Astrocyte of the spinal cord (primary cell): ENCODE measurements around the gene PIERCE2.

ENCODE experiments used
- DNase-seq: peaks from one replicate; pipeline ENCODE4 v3.0.0; 2011; ENCODE audit warnings: low read depth, low spot score
- H3K4me3 ChIP-seq: 2 replicates; pipeline ENCODE4 v1.5.1; 2011; ENCODE audit warnings: low read depth, mild to moderate bottlenecking, low read length, moderate library complexity
- CTCF ChIP-seq: IDR thresholded peaks from 2 replicates; pipeline ENCODE4 v1.5.1; 2012; ENCODE audit warnings: low read depth, mild to moderate bottlenecking, low read length, inconsistent platforms
- in situ Hi-C: cut with HindIII; loops from 2 replicates; pipeline ENCODE4 v1.10.0; 2017; ENCODE audit warnings: low sequenced_read_pairs

The PIERCE2 gene

GRCh38 chr15:55408012-55408928 is at the start of gene PIERCE2, which contains the start of gene CCPG1:
Gene PIERCE2 (plus strand): TSS chr15:55408495. CDS start chr15:55408769, 274 bp downstream.
Gene CCPG1 (minus strand): TSS chr15:55408359. CDS start chr15:55389424, 18,935 bp downstream.
- DNase-seq = peak; percentile 98
- TF ChIP-seq CTCF = peak; percentile 61
- peak within 1 kb of the TSS; percentile 86 for H3K4me3 ChIP-seq
- in situ Hi-C loops = no loop called here

- no peak overlapping the region for H3K4me3 ChIP-seq
- no peak for TF ChIP-seq CTCF
- in situ Hi-C loops = no loop called here
- no peak for DNase-seq
Measured at GRCh38 chr15:55360256-55360655, 48.0 kb upstream of the PIERCE2 start.

GRCh38 chr15:55361048-55361447 is 47.2 kb upstream of the PIERCE2 start:
- no peak for TF ChIP-seq CTCF
- no peak for DNase-seq

GRCh38 chr15:55362641-55363040 is 45.7 kb upstream of the PIERCE2 start:
- in situ Hi-C loops = no loop called here
- no peak for TF ChIP-seq CTCF
- H3K4me3 ChIP-seq = no peak overlapping the region
- no peak for DNase-seq

More at GRCh38 chr15:55361048-55361447, 47.2 kb upstream of the PIERCE2 start:
- in situ Hi-C loops = no loop called here
- H3K4me3 ChIP-seq = no peak overlapping the region

GRCh38 chr15:55366981-55367380 is 41.3 kb upstream of the PIERCE2 start:
- in situ Hi-C loops = no loop called here
- TF ChIP-seq CTCF = no peak
- no peak for DNase-seq
- H3K4me3 ChIP-seq = no peak overlapping the region

GRCh38 chr15:55372701-55373440 is 35.4 kb upstream of the PIERCE2 start:
- H3K4me3 ChIP-seq = no peak overlapping the region
- TF ChIP-seq CTCF = no peak
- no peak for DNase-seq
- in situ Hi-C loops = no loop called here
